ENCODE results near the gene ELAPOR1. TPM values are rescaled to one million over a fixed set of nuclear protein-coding genes. Genes with fewer than 3 reads are reported as not detected.

ELAPOR1 gene
- total and polyA plus RNA-seq, 9 of the 15 experiments (the other 6 are each of a cell fraction or from before 2014, with no cell fraction given) = 0.07 to 1.2 (median 0.18) TPM

GRCh38 chr1:109120356-109120755, 6.4 kb downstream of the ELAPOR1 start:
- 70% methylated on average over 5 of the region's 5 CpGs for WGBS (ENCODE audit: insufficient coverage, low coverage, missing lambda C conversion rate)
- no peaks in the 10 kb centered on the region for H3K9me3 ChIP-seq (replicated peaks; ENCODE audit: control insufficient read depth, insufficient read depth, low read depth, low read length)
- no peaks in the 10 kb centered on the region for H3K9me1 ChIP-seq (ENCODE audit: control insufficient read depth, insufficient read depth, low read length)
- no peak for DNase-seq (ENCODE audit: extremely low read depth in 1 of 4, low spot score in 3 of 4)
- ChIA-PET CTCF (ENCODE audit: low intra/inter-chr PET ratio) (no interaction called here), POLR2A (interaction anchor here (0.6 to 1.2 kb wide), 3 partner anchors 12 to 123 kb away, joined by 3 to 4 read pairs (median 3); no protein-coding TSS in a partner anchor)
- no peaks in the 10 kb centered on the region for H3K36me3 ChIP-seq (ENCODE audit: control insufficient read depth, insufficient read depth, low read length)
- in situ Hi-C loops (cut with MboI) (no loop called here), intact Hi-C loops (cut with micrococcal nuclease) (no loop called here)
- H3K4me3 ChIP-seq = no peak overlapping the region
- H3K4me1 ChIP-seq (replicated peaks in 1 of 2; ENCODE audit: control insufficient read depth in 2 of 2, insufficient read depth in 2 of 2, low read length in 2 of 2) = peaks cover 0 to 2% of the 10 kb centered on the region in 2 experiments; a peak in 1 of 5 replicates
- H3K4me2 ChIP-seq (ENCODE audit: insufficient read depth, low read length) = no peak overlapping the region
- no peak overlapping the region for H3K9ac ChIP-seq (ENCODE audit: insufficient read depth in 1 of 2, low read depth in 2 of 2, low read length in 2 of 2)
- TF ChIP-seq RHOXF2B (CRISPR knock-in tag; conservative IDR thresholded peaks at IDR 0.05) = no peak
- TF ChIP-seq ZNF644 (tag; IDR thresholded peaks at IDR 0.05; ENCODE audit: low read depth) = no peak
- TF ChIP-seq, protein P1, sequence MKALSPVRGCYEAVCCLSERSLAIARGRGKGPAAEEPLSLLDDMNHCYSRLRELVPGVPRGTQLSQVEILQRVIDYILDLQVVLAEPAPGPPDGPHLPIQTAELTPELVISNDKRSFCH (CRISPR knock-in tag; IDR thresholded peaks at IDR 0.05) = no peak
- TF ChIP-seq, protein P1 (tag; IDR thresholded peaks at IDR 0.05) = no peak
- no peak for TF ChIP-seq RCOR1 (IDR thresholded peaks at IDR 0.05; ENCODE audit: borderline replicate concordance in 1 of 2, low read depth in 2 of 2, low read length in 2 of 2)
- TF ChIP-seq MAZ (CRISPR knock-in tag; conservative IDR thresholded peaks at IDR 0.05 in 1 of 2, IDR thresholded peaks at IDR 0.05 in 1 of 2) = no peak
- TF ChIP-seq ZNF830 (CRISPR knock-in tag; IDR thresholded peaks at IDR 0.05) = no peak
- no peak for TF ChIP-seq ZNF518B (CRISPR knock-in tag; IDR thresholded peaks at IDR 0.05)
- TF ChIP-seq, protein P2, sequence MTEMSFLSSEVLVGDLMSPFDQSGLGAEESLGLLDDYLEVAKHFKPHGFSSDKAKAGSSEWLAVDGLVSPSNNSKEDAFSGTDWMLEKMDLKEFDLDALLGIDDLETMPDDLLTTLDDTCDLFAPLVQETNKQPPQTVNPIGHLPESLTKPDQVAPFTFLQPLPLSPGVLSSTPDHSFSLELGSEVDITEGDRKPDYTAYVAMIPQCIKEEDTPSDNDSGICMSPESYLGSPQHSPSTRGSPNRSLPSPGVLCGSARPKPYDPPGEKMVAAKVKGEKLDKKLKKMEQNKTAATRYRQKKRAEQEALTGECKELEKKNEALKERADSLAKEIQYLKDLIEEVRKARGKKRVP (CRISPR knock-in tag; IDR thresholded peaks at IDR 0.05) = no peak
- TF ChIP-seq ZFPM2 (CRISPR knock-in tag; IDR thresholded peaks at IDR 0.05) = no peak
- no peaks in the 10 kb centered on the region for H4K20me1 ChIP-seq (replicated peaks; ENCODE audit: control insufficient read depth, insufficient read depth, low read length)
- no peak overlapping the region for H3K27ac ChIP-seq (ENCODE audit: extremely low read depth, low read depth, low read length)
- ATAC-seq = no peak
- no peak for FAIRE-seq
- H3K27me3 ChIP-seq (ENCODE audit: control insufficient read depth in 2 of 2, insufficient read depth in 2 of 2, low read length in 2 of 2) = no peaks in the 10 kb centered on the region
- no TSS peak for BruUV-seq (replicated peaks)
- H2AFZ ChIP-seq (ENCODE audit: low read depth, low read length) = no peak overlapping the region
- H3K79me2 ChIP-seq (ENCODE audit: control insufficient read depth, insufficient read depth, low read length) = no peaks in the 10 kb centered on the region

Measured in K562 (cell line).